ENCODE results near the gene KLRF2.

KLRF2 gene

DNA sequence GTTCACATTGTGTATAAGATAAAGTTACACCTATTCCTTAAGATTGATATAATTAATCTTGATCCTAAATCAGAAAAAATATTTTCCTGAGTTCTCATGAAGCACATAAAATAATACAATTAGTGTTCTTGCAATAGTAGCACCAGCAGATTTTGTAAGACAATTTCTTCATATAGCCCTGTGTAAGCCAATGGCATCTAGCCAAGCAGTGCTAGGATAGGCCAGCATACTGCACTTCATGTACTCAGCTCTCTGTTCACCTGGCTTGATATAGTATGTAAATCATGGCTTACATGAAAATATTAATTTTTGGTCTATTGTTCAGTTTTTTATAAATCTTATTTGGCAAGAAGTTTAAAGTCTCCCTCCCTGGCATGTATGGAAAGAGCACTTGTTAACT lies 1.9 kb downstream of the KLRF2 start:
- no peak for DNase-seq (ENCODE audit: extremely low read depth, low read depth)
- TF ChIP-seq, protein P1, sequence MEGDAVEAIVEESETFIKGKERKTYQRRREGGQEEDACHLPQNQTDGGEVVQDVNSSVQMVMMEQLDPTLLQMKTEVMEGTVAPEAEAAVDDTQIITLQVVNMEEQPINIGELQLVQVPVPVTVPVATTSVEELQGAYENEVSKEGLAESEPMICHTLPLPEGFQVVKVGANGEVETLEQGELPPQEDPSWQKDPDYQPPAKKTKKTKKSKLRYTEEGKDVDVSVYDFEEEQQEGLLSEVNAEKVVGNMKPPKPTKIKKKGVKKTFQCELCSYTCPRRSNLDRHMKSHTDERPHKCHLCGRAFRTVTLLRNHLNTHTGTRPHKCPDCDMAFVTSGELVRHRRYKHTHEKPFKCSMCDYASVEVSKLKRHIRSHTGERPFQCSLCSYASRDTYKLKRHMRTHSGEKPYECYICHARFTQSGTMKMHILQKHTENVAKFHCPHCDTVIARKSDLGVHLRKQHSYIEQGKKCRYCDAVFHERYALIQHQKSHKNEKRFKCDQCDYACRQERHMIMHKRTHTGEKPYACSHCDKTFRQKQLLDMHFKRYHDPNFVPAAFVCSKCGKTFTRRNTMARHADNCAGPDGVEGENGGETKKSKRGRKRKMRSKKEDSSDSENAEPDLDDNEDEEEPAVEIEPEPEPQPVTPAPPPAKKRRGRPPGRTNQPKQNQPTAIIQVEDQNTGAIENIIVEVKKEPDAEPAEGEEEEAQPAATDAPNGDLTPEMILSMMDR (IDR thresholded peaks at IDR 0.05; ENCODE audit: low read depth, low read length), result no peak

DNA sequence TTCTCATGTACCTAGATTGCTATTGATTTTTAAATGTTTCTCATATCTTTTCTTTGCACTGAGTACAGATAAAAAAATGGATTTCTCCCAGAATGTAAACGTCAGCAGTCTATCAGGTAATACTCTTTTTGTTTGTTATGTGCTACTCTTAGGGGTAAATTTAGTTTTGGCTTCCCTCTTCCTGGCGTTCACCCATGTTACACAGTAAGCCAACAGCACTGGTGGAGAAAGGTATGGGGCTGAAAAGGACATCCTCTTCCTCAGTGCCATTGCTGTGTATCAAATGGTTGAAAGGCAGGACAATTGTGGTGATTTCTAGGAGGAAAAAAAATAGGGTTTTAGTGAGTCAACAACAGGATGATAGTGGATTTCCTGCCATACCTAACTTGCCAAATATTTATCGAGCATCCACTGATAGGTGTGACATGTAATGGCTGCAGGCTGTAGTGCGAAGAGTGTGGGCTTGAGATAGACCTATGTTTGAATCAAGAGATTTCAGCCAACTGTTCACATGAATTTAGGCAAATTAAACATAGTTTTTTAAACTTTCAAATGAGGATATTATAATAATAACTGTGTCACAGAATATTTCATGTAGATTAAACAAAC lies 7.5 kb downstream of the KLRF2 start:
- no peak for DNase-seq (ENCODE audit: extremely low read depth, low read depth)
- TF ChIP-seq, protein P1 (IDR thresholded peaks at IDR 0.05; ENCODE audit: low read depth, low read length), result no peak

DNA sequence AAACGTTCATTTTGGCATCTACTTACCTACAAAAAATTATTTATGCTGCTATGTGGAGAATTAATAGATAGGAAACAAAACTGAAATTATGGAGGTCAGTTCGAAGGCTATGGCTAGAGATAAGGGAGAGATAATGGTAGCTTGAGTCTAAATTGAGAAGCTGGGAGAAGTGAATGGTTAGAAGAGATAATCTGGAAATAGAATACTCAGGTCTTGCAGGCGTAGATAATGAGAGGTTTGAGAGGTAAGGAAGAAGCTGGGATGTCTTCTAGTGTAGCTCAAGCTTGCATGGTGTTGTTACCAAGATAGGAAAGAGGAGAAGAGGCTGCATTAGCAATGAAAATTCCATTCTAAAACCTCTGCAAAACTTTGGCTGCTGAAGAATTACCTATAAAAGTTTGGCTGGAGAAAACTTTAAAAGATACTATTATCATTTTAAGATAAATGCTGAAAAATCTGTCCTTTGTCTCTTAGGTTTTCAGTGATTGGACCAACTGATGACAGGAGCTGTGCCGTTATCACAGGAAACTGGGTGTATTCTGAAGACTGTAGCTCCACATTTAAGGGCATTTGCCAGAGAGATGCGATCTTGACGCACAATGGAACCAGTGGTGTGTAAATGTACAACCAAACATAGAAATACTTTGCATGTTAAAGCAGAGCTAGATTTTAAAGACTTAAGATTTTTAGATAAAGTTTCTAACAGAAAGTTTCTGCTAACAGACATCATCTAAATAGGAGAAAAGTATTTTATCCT lies 14.1 kb downstream of the KLRF2 start:
- TF ChIP-seq, protein P1 (IDR thresholded peaks at IDR 0.05; ENCODE audit: low read depth, low read length), result no peak
- DNase-seq (ENCODE audit: extremely low read depth, low read depth), result no peak

DNA sequence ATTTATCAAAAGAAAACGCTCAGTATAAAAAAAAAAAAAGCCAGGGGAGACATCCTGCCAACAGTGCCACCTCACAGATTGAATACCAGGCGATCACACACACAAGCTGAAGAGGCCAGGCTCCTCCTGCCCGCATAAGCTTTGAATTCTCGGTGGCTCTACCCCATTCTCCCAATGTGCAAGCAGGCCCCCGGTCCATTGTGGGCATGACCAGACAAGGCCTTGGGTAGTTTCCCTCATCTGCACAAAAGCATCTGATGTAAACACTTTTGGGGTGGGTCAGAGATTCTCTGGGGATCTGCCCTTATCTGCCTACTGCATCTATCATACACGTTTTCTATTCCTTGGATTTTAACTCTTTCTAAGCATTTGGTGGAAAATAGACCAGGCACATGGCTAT lies 16.2 kb downstream of the KLRF2 start:
- TF ChIP-seq, protein P1 (IDR thresholded peaks at IDR 0.05; ENCODE audit: low read depth, low read length), result no peak
- DNase-seq (ENCODE audit: extremely low read depth, low read depth), result no peak

DNA sequence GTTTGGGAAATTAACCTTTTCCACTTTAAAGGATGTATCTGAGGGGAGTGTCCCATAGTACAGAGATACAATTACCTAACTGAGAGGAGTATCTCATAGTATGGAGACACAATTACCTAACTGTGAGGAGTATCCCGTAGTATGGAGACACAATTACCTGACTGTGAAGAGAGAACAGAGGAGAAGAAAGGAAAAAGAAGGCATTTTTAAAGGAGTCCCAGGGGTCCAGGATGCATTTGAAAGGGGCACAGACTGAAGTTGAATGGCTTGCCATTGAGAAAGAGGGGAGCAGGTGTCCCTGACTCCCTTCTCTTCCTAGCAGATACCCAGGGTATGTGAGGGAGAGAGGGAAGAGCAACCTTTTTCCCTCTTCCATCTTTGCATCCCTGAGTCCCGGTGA lies 17.9 kb downstream of the KLRF2 start:
- DNase-seq (ENCODE audit: extremely low read depth, low read depth), result no peak
- TF ChIP-seq, protein P1 (IDR thresholded peaks at IDR 0.05; ENCODE audit: low read depth, low read length), result no peak

DNA sequence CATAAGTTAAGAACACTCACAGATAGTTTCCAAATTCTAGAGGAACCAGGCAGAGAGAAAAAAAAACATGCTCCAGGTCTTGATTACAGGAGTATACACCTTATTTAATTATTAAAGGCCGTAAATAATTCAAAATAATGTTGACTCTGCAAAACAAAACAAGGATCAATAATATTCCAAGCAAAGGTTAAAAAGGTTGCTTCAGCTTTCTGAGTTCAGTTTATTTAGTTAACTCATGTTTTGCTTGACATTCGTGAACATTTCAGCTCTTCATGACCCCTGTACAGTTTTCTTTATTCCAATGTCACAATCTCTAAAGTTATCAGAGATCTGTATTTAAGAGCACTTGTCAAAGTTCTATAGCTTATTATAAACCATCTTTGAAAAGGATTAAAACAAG lies 19.6 kb downstream of the KLRF2 start:
- no peak for DNase-seq (ENCODE audit: extremely low read depth, low read depth)
- TF ChIP-seq, protein P1 (IDR thresholded peaks at IDR 0.05; ENCODE audit: low read depth, low read length), result no peak

DNA sequence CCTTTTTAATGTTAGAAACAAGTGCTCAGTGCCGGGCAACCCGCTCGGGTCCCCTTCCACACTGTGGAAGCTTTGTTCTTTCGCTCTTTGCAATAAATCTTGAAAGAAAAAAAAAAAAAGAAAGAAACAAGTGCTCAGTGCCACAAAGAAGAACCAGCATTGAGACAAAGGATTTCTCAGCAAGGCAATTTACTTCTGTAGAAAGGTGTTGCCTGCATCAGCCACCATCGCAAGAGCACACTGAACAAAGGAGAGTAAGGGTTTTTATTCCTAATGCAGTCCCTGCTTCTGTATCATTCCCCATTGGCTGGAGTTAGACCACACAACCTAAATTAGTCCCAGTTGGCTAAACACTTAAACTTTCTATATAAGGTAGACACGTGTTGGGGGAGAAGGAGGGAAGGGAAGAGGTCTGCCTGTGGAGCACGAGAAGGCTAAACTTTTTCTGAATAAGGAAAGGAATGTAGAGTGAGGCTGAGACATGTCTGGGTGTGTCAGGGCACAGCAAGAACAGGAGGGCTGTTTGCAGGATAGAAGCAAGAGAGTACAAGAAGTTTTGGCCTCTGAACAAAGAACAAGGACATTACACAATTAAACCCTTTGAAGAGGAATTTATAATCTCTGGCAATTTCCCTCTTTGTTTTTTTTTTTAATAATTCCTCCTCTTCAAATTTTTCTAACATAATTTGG lies 21.4 kb downstream of the KLRF2 start:
- DNase-seq (ENCODE audit: extremely low read depth, low read depth), result no peak
- TF ChIP-seq, protein P1 (IDR thresholded peaks at IDR 0.05; ENCODE audit: low read depth, low read length), result no peak
